HepG2 (cell line): ENCODE results near the gene GLB1L3. TPM values are rescaled to one million over a fixed set of nuclear protein-coding genes. Genes with fewer than 3 reads are reported as not detected.
A peak's percentile ranks its signal among the peaks of the same experiment; 100 is the strongest.
"Not testable (repeated sequence)": the region's sequence is repeated elsewhere in the genome, so short reads cannot be mapped to it uniquely, and the experiment has no call there.

Source experiments
- ATAC-seq: fragments of 200-7000 bp; cut with Tn5 transposase; 3 replicates; pipeline ENCODE4 v1.9.1; 2020; ENCODE audit warnings: mild to moderate bottlenecking, moderate library complexity
- BruUV-seq: library from RNA; stranded (reverse); fragments of 400-500 nt; replicated peaks from 2 replicates; lab custom pipeline; 2021; lab: Mats Ljungman, UMichigan
- CTCF ChIA-PET: fragments of 300-600 bp; formaldehyde crosslinking; extraction: SDS; loops from one replicate; lab custom pipeline; 2021; ENCODE audit warnings: low total read pairs, inconsistent platforms, low intra/inter-chr PET ratio; lab: Yijun Ruan, JAX
- POLR2A ChIA-PET: fragments of 350-600 bp; sonication (Branson Sonifier 250); formaldehyde crosslinking; loops from one replicate; lab custom pipeline; 2020; ENCODE audit warnings: antibody characterized with exemption, inconsistent platforms; lab: Yijun Ruan, JAX
- DNase-seq: peaks from one replicate; pipeline ENCODE4 v3.0.0-alpha.2; 2015; ENCODE audit warnings: low spot score
- FAIRE-seq: peaks from 3 replicates; lab custom pipeline; 2011; peaks lifted over from hg19 to GRCh38; lab: Jason Lieb, UNC
- H2AFZ ChIP-seq: one replicate; pipeline ENCODE4 v1.6.1; 2011; ENCODE audit warnings: low read length, inconsistent platforms
- H3K27ac ChIP-seq: fragments of 300-600 bp; 3 replicates; pipeline ENCODE4 v1.8.0; 2011; ENCODE audit warnings: mixed run types, mild to moderate bottlenecking, mixed read lengths, low read length, inconsistent platforms; ENCODE audit not compliant: insufficient read depth; ENCODE audit errors: extremely low read length
- H3K27me3 ChIP-seq, 2 experiments: fragments of 200-600 bp in 1 of 2; 2 replicates in 1 of 2; 3 replicates in 1 of 2; pipeline versions ENCODE4 v1.6.0 to v1.8.0; 2011; ENCODE audit warnings: low read length in 2 of 2, mild to moderate bottlenecking in 2 of 2, moderate library complexity in 2 of 2, inconsistent platforms in 1 of 2; ENCODE audit not compliant: insufficient read depth in 2 of 2, control insufficient read depth in 1 of 2
- H3K36me3 ChIP-seq, 2 experiments: fragments of 200-600 bp in 1 of 2; replicated peaks in 1 of 2; 2 replicates in 1 of 2; 3 replicates in 1 of 2; pipeline versions ENCODE4 v1.5.1 to v1.8.0; 2011; ENCODE audit warnings: low read length in 2 of 2, inconsistent platforms in 1 of 2; ENCODE audit not compliant: insufficient read depth in 2 of 2, control insufficient read depth in 1 of 2
- H3K4me1 ChIP-seq: 2 replicates; pipeline ENCODE4 v1.5.1; 2012; ENCODE audit warnings: low read length, inconsistent platforms; ENCODE audit not compliant: insufficient read depth
- H3K4me2 ChIP-seq: 2 replicates; pipeline ENCODE4 v1.6.0; 2011; ENCODE audit warnings: low read depth, low read length, inconsistent platforms
- H3K4me3 ChIP-seq, 3 experiments: fragments of 200-600 bp in 1 of 3; sonication (generic), shearing (Covaris generic) in 1 of 3; replicated peaks in 1 of 3; 2 replicates each; pipeline ENCODE4 v1.5.1; 2011 to 2016; ENCODE audit warnings: low read length in 3 of 3, inconsistent platforms in 2 of 3, low read depth in 2 of 3, mild to moderate bottlenecking in 2 of 3, control low read depth in 1 of 3, mixed read lengths in 1 of 3; ENCODE audit not compliant: insufficient read depth in 1 of 3
- H3K79me2 ChIP-seq: one replicate; pipeline ENCODE4 v1.6.1; 2011; ENCODE audit warnings: low read length, inconsistent platforms; ENCODE audit not compliant: insufficient read depth
- H3K9ac ChIP-seq: 2 replicates; pipeline ENCODE4 v1.6.0; 2011; ENCODE audit warnings: mild to moderate bottlenecking, low read depth, low read length, inconsistent platforms; ENCODE audit not compliant: insufficient read depth
- H3K9me3 ChIP-seq: 2 replicates; pipeline ENCODE4 v1.5.1; 2012; ENCODE audit warnings: mild to moderate bottlenecking, low read length
- H4K20me1 ChIP-seq: 2 replicates; pipeline ENCODE4 v1.6.0; 2011; ENCODE audit warnings: inconsistent platforms, mild to moderate bottlenecking, low read length, moderate library complexity; ENCODE audit not compliant: insufficient read depth
- KDM2A ChIP-seq: sonication (generic); formaldehyde crosslinking; IDR thresholded peaks from 2 replicates; pipeline ENCODE4 v1.4.0; 2020; ENCODE audit warnings: low read depth, missing genetic modification reagents, borderline replicate concordance
- NR3C1 ChIP-seq: sonication (generic); formaldehyde crosslinking; IDR thresholded peaks from 2 replicates; pipeline ENCODE4 v1.4.0; 2020; ENCODE audit warnings: missing genetic modification reagents
- SIN3B ChIP-seq: fragments of 150-350 bp; IDR thresholded peaks from 2 replicates; pipeline ENCODE4 v1.6.1; 2014; ENCODE audit warnings: low read length
- WGBS: methylation state at CpG from one replicate; pipeline ENCODE4 v1.1.6; 2017; ENCODE audit warnings: low lambda C conversion rate; 5-methylcytosine and 5-hydroxymethylcytosine counted together
- in situ Hi-C: cut with HindIII; loops from 2 replicates; pipeline ENCODE4 v1.10.0; 2017; ENCODE audit warnings: low pct_unique_long_range_greater_than_20kb; ENCODE audit not compliant: extremely low pct_ligation_motif_present
- intact Hi-C: fragments of 100-400 bp; cut with micrococcal nuclease; formaldehyde crosslinking; loops from one replicate; pipeline ENCODE4 v1.10.0; 2022; ENCODE audit not compliant: unreplicated experiment
- polyA plus RNA-seq, 8 experiments: library from polyadenylated mRNA; depleted of rRNA in 3 of 8; stranded (reverse) in 7 of 8; unstranded in 1 of 8; fragments of >200 nt; fragmentation: Illumina TruSeq in 4 of 8; extraction: Trizol in 4 of 8; gene quantifications; 2 replicates each; pipeline versions ENCODE4 v1.2.1 to v1.2.3, GENCODE V29; 2011 to 2016; ENCODE audit warnings: low read depth in 4 of 8, missing spikeins in 1 of 8, mixed read lengths in 1 of 8; ENCODE audit not compliant: insufficient read depth in 1 of 8
- total RNA-seq, 5 experiments: library from RNA; depleted of rRNA; stranded (reverse); fragments of >200 nt; fragmentation: Illumina TruSeq; extraction: Trizol; gene quantifications; 2 replicates each; pipeline ENCODE4 v1.2.3, GENCODE V29; 2016; ENCODE audit warnings: low read depth in 1 of 5
- TF ChIP-seq, protein P1 (sequence below): sonication (generic); formaldehyde crosslinking; conservative IDR thresholded peaks from 2 replicates; pipeline ENCODE4 v1.4.0; 2020; ENCODE audit warnings: mild to moderate bottlenecking, missing genetic modification reagents, moderate library complexity
- TF ChIP-seq, protein P2 (sequence below): sonication (generic); formaldehyde crosslinking; IDR thresholded peaks from 2 replicates; pipeline ENCODE4 v1.5.0; 2020; ENCODE audit warnings: missing genetic modification reagents

GLB1L3 gene
- total and polyA plus RNA-seq, 2 of the 13 experiments (the other 11 are each of a cell fraction or from before 2014, with no cell fraction given) = not detected

DNA sequence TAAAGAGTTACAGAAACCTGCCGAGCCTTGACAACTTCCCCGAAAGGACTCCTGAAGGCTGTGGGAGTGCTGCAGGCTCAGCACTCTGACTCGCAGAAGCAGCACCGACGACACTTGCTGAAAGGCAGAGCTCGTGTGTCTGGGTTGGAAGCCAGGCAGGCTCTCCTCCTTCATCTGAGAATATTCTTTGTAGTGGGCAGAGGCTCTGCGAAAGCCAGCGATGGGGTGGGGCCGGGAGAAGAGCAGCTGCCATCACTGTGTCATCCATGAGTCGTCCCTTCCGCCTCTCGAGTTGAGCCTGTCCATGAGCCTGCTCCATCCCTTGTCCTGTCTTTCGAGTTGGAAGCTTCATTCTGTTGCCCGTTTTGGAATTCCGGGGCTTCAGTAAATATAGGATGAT lies 67.5 kb downstream of the GLB1L3 start (continued):
- TF ChIP-seq, protein P1, sequence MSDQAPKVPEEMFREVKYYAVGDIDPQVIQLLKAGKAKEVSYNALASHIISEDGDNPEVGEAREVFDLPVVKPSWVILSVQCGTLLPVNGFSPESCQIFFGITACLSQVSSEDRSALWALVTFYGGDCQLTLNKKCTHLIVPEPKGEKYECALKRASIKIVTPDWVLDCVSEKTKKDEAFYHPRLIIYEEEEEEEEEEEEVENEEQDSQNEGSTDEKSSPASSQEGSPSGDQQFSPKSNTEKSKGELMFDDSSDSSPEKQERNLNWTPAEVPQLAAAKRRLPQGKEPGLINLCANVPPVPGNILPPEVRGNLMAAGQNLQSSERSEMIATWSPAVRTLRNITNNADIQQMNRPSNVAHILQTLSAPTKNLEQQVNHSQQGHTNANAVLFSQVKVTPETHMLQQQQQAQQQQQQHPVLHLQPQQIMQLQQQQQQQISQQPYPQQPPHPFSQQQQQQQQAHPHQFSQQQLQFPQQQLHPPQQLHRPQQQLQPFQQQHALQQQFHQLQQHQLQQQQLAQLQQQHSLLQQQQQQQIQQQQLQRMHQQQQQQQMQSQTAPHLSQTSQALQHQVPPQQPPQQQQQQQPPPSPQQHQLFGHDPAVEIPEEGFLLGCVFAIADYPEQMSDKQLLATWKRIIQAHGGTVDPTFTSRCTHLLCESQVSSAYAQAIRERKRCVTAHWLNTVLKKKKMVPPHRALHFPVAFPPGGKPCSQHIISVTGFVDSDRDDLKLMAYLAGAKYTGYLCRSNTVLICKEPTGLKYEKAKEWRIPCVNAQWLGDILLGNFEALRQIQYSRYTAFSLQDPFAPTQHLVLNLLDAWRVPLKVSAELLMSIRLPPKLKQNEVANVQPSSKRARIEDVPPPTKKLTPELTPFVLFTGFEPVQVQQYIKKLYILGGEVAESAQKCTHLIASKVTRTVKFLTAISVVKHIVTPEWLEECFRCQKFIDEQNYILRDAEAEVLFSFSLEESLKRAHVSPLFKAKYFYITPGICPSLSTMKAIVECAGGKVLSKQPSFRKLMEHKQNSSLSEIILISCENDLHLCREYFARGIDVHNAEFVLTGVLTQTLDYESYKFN (CRISPR knock-in tag) = no peak
- TF ChIP-seq NR3C1 (CRISPR knock-in tag) (no peak), SIN3B (no peak), KDM2A (CRISPR knock-in tag) (no peak)
- TF ChIP-seq, protein P2, sequence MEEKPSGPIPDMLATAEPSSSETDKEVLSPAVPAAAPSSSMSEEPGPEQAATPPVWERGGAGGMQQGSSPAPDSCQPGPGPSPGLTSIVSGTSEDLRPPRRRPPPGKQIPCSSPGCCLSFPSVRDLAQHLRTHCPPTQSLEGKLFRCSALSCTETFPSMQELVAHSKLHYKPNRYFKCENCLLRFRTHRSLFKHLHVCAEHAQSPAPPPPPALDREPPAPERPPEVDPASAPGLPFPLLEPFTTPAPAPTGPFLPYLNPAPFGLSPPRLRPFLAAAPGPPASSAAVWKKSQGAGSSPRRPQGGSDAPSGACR (CRISPR knock-in tag) = no peak

DNA sequence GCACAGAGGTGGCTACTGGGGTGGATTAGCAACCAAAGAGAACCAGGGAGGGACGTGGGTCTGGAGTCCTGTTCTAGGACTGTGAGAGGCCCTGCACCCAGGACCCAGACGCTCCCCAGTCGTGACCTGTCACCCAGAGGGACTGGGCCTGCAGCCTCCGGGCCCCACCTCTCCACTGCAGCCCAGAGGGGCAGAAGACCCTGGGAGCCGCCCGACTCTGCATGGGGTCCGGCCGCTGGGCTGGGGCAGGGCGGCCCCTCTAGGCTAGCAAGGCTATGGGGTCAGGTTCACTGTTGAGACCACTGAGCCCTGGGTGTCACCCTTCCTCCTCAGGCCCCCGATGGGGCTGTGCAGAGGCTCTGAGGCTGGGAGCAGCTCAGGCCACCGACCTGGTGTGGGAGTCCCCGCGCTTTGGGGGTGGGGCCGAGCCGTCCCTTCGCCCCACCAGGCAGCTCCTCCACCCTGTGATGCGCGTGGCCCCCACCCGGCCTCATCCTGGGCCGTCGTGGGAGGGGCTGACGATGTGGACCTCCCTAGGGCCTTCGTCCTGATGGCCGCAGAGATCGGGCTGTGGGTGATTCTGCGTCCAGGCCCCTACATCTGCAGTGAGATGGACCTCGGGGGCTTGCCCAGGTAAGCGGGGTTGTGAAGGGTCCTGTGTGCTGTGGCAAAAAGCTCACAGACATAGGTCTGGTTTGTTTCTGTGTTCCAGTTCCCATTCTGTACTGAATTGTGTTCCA lies 68.5 kb downstream of the GLB1L3 start:
- CTCF ChIA-PET, in situ Hi-C loops, H3K9me3 ChIP-seq, H3K9ac ChIP-seq, H3K4me1 ChIP-seq, POLR2A ChIA-PET, H3K4me3 ChIP-seq, H4K20me1 ChIP-seq, H3K4me2 ChIP-seq, BruUV-seq, H2AFZ ChIP-seq, FAIRE-seq, H3K27ac ChIP-seq, H3K36me3 ChIP-seq, H3K79me2 ChIP-seq, DNase-seq: not testable (repeated sequence)
- 27% methylated on average over 13 of the region's 28 CpGs for WGBS
- peaks cover 2 to 45% of the 10 kb centered on the region in 2 experiments; a peak in 4 of 5 replicates for H3K27me3 ChIP-seq
- intact Hi-C loops = loop anchor here (2.0 kb wide), 1 partner anchor 64 kb away; no protein-coding TSS in a partner anchor
- peak; percentile 24; the same call in 1 of the 3 replicates for ATAC-seq
